Suprapubic skin (tissue), 4 donors: Measurements from ENCODE around the gene LMCD1. TPM values are rescaled to one million over a fixed set of nuclear protein-coding genes. Genes with fewer than 3 reads are reported as not detected.

ENCODE experiments used
- DNase-seq, 2 donors: peaks; one replicate each; pipeline ENCODE4 v3.0.0-alpha.2; 2019; ENCODE audit warnings: low spot score in 2 of 2
- H3K27ac ChIP-seq: fragments of 200-600 bp; sonication (generic); one replicate; pipeline ENCODE4 v1.5.1; 2019
- H3K27me3 ChIP-seq: fragments of 200-600 bp; sonication (generic); one replicate; pipeline ENCODE4 v1.5.1; 2019
- H3K36me3 ChIP-seq: fragments of 200-600 bp; sonication (generic); one replicate; pipeline ENCODE4 v1.5.1; 2019
- H3K4me1 ChIP-seq: fragments of 200-600 bp; sonication (generic); one replicate; pipeline ENCODE4 v1.5.1; 2019
- H3K4me3 ChIP-seq: fragments of 200-600 bp; sonication (generic); one replicate; pipeline ENCODE4 v1.5.1; 2019; ENCODE audit warnings: mild to moderate bottlenecking
- H3K9me3 ChIP-seq: fragments of 200-600 bp; sonication (generic); one replicate; pipeline ENCODE4 v1.5.1; 2019
- CTCF ChIP-seq, 2 donors: fragments of 200-600 bp in 1 of 2; fragments of 450-650 bp in 1 of 2; sonication (generic) in 1 of 2; IDR thresholded peaks; one replicate each; pipeline ENCODE4 v1.5.1; 2016 to 2019; ENCODE audit warnings: antibody characterized with exemption in 2 of 2, mild to moderate bottlenecking in 1 of 2, moderate library complexity in 1 of 2
- EP300 ChIP-seq: sonication (generic); formaldehyde crosslinking; IDR thresholded peaks from one replicate; pipeline ENCODE4 v1.6.1; 2017; ENCODE audit warnings: antibody characterized with exemption
- POLR2A ChIP-seq, 2 donors: fragments of 450-650 bp; IDR thresholded peaks; one replicate each; pipeline ENCODE4 v1.6.1; 2017; ENCODE audit warnings: antibody characterized with exemption in 2 of 2, mild to moderate bottlenecking in 2 of 2, moderate library complexity in 2 of 2
- POLR2AphosphoS5 ChIP-seq, 3 donors: sonication (generic); formaldehyde crosslinking; IDR thresholded peaks; one replicate each; pipeline ENCODE4 v1.6.1; 2017; ENCODE audit warnings: antibody characterized with exemption in 3 of 3
- WGBS: methylation state at CpG from one replicate; pipeline ENCODE4 v1.1.5; 2018; 5-methylcytosine and 5-hydroxymethylcytosine counted together
- total RNA-seq, 4 donors: library from RNA; depleted of rRNA; stranded (reverse); fragments of >200 nt; gene quantifications; one replicate each; pipeline ENCODE4 v1.1.0, GENCODE V29; 2016

LMCD1 gene
- total RNA-seq, 4 donors from 2014 or later = 33.4 to 49.3 (median 36.8) TPM

- TF ChIP-seq POLR2AphosphoS5 (IDR thresholded peaks at IDR 0.05) (no peak), CTCF (IDR thresholded peaks at IDR 0.05) (no peak), POLR2A (IDR thresholded peaks at IDR 0.05) (no peak), EP300 (no peak)
- no peaks in the 10 kb centered on the region for H3K9me3 ChIP-seq
- H3K27me3 ChIP-seq = no peaks in the 10 kb centered on the region
- no peak overlapping the region for H3K4me3 ChIP-seq
- peaks cover 4% of the 10 kb centered on the region for H3K4me1 ChIP-seq
- H3K27ac ChIP-seq = no peak overlapping the region
- WGBS = 96% methylated on average over 4 of the region's 4 CpGs
- no peak for DNase-seq
- H3K36me3 ChIP-seq = peaks cover 15% of the 10 kb centered on the region
Measured at GRCh38 chr3:8563597-8563996, 62.0 kb downstream of the LMCD1 start.

- Histone ChIP-seq H3K27ac (no peak overlapping the region), H3K4me3 (no peak overlapping the region), H3K27me3 (no peaks in the 10 kb centered on the region), H3K36me3 (peaks cover 17% of the 10 kb centered on the region), H3K4me1 (no peaks in the 10 kb centered on the region), H3K9me3 (no peaks in the 10 kb centered on the region)
- 93% methylated on average over 12 of the region's 15 CpGs for WGBS
- no peak for TF ChIP-seq EP300
- TF ChIP-seq POLR2A (IDR thresholded peaks at IDR 0.05) = no peak
- TF ChIP-seq CTCF (IDR thresholded peaks at IDR 0.05) = no peak
- TF ChIP-seq POLR2AphosphoS5 (IDR thresholded peaks at IDR 0.05) = no peak
- no peak for DNase-seq
Measured at GRCh38 chr3:8565376-8565775, 63.8 kb downstream of the LMCD1 start.

GRCh38 chr3:8567784-8568575 lies 66.4 kb downstream of the LMCD1 start:
- TF ChIP-seq POLR2A (IDR thresholded peaks at IDR 0.05) = no peak
- peaks cover 3% of the 10 kb centered on the region for H3K4me1 ChIP-seq
- WGBS = 69% methylated on average over 7 of the region's 7 CpGs
- no peak overlapping the region for H3K4me3 ChIP-seq
- H3K27ac ChIP-seq = no peak overlapping the region
- no peak for DNase-seq
- H3K9me3 ChIP-seq = no peaks in the 10 kb centered on the region
- H3K36me3 ChIP-seq = peaks cover 17% of the 10 kb centered on the region
- H3K27me3 ChIP-seq = no peaks in the 10 kb centered on the region

- TF ChIP-seq CTCF (IDR thresholded peaks at IDR 0.05) = no peak
- peaks cover 21% of the 10 kb centered on the region for H3K4me1 ChIP-seq
- no peaks in the 10 kb centered on the region for H3K27me3 ChIP-seq
- WGBS = 52% methylated on average over 3 of the region's 3 CpGs
- H3K9me3 ChIP-seq = no peaks in the 10 kb centered on the region
- no peak for DNase-seq
- no peak overlapping the region for H3K27ac ChIP-seq
- H3K4me3 ChIP-seq = no peak overlapping the region
- peaks cover 11% of the 10 kb centered on the region for H3K36me3 ChIP-seq
Measured at GRCh38 chr3:8571256-8571655, 69.6 kb downstream of the LMCD1 start.

- H3K36me3 ChIP-seq = peaks cover 4% of the 10 kb centered on the region
- no peak for DNase-seq
- no peaks in the 10 kb centered on the region for H3K27me3 ChIP-seq
- TF ChIP-seq POLR2AphosphoS5 (IDR thresholded peaks at IDR 0.05) = no peak
- TF ChIP-seq CTCF (IDR thresholded peaks at IDR 0.05) = no peak
- TF ChIP-seq EP300 = no peak
- no peak for TF ChIP-seq POLR2A (IDR thresholded peaks at IDR 0.05)
- WGBS = 55% methylated on average over 4 of the region's 4 CpGs
- H3K9me3 ChIP-seq = no peaks in the 10 kb centered on the region
- H3K27ac ChIP-seq = no peak overlapping the region
- H3K4me3 ChIP-seq = no peak overlapping the region
- peaks cover 21% of the 10 kb centered on the region for H3K4me1 ChIP-seq
Measured at GRCh38 chr3:8573342-8573926, 71.8 kb downstream of the LMCD1 start.
